ENCODE data around the gene BRMS1.
"Not testable (repeated sequence)": the region's sequence is repeated elsewhere in the genome, so short reads cannot be mapped to it uniquely, and the experiment has no call there.

Gene BRMS1

GRCh38 chr11:66362481-66363147 is 17.7 kb upstream of the BRMS1 start:
- DNase-seq: no peak

GRCh38 chr11:66361502-66361941 is 16.6 kb upstream of the BRMS1 start:
- no peak for DNase-seq

DNA sequence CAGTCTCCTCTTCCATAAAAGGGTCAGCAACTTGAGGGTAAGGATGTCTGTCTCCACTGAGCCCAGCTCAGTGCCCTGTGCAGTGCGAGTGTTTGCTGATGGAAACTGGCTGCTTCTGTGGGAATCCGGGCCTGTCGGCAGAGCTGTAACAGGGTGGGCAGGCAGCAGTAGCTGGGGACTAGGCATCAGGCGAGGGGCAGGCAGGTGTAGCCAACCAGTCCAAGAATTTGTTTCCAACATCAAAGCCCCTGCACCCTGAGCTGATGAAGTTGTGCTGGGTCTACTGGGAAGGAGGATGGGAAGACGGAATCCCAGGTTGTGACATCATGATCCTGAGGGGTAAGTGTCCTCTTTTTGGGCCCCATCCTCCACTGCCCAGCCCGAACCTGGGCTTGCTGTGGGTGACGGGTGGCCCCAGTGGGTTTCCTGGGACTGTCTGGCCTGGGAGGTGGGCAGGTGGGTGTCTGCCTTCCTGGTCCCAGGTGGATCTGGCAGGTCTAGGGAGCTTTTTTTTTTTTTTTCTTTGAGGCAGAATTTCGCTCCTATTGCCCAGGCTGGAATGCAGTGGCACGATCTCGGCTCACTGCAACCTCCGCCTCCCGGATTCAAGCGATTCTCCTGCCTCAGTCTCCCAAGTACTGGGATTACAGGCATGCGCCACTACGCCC is 15.6 kb upstream of the BRMS1 start:
- DNase-seq: no peak

DNA sequence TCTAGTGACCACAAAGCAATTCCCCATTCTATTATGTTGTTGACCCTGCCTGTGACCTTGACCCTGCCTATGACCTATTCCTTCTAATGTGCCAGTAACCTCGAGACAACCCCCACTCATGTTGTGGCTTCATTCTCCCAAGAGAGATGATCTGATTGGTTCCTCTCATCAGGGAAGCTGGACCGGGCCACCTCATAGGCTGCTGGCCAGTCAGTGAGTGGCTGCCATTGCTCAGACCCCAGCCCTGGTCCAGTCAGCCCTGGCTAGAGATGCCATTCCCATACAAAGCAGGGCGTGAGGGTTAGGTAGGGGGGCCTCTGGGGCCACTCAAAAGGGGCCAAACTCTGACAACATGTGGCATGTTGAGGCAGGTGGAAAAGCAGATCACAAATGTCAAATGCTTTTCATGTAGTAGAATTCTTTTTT is 14.8 kb upstream of the BRMS1 start:
- no peak for DNase-seq

DNA sequence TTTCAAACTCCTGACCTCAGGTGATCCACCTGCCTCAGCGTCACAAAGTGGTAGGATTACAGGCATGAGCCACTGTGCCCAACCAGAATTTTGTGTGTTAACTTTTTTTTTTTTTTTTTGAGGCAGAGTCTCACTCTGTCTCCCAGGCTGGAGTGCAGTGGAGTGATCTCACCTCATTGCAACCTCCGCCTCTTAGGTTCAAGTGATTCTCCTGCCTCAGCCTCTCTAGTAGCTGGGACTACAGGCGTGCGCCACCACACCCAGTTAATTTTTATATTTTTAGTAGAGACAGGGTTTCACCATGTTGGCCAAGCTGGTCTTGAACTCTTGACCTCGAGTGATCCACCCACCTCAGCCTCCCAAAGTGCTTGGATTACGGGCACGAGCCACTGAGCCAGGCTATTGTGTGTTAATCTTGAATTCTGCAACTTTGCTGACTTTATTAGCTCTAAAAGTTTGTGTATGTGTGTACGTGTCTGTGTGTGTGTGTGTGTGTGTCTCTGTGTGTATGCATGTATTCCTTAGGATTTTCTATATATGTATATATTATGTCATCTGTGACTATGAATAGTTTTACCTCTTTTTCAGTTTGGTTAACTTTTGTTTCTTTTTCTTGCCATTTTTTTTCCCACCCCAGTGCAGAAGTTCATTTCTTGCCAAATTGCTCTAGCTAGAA is 5.8 kb upstream of the BRMS1 start:
- not testable (repeated sequence) for DNase-seq

DNA sequence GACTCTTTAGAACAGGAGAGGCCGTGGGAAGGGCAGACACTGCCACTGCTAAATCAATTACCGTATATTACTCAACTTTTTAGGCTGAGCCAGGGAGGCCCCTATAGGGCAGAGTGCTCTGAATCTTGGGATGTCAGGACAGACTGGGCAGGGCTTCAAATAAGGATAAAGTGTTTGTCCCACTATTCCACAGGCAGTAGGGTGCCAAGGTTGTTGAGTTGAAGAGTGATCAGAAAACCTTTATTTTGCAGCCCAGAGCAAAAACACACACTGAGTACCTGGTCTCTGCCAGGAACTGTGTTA is 4.1 kb upstream of the BRMS1 start:
- no peak for DNase-seq

DNA sequence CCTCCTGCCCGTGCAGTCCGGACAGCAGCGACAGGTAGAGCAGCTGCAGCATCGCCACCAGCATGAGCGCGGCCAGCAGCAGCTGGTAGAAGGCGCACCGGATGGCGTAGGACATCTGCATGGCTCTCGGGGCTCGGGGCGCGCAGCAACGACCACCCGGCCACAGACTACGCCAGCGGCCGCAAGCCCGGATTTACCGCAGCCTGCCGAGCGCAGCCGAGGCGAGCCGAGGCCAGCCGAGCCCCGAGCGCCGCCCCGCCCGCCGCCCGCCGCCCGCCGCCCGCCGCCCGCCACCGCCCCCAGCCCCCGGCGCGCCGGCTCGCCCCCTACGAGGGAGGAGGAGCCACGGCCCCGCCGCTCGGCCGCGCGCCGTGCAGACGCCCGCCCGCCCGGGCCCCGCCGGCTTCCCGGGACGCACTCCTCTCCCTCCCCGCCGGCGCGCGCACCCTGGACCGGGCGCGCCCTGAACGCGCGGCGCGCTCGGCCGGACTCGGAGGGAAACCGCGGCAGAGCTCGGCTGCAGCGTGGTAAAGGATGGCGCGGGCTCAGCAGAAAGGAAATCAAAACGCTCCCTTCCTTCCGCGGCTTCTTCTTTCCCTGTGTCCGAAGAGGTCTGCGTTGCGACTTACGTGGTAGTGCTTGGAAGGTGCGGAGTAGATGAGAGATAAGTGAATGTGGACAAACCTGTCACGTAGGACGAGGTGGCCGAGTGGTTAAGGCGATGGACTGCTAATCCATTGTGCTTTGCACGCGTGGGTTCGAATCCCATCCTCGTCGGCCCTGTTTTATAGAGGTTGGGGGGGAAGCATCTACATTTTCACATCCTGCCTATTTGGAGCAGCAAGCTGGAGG is 2.7 kb upstream of the BRMS1 start, which contains the start of gene B4GAT1:
B4GAT1 (minus strand) TSS at position 205 of the 852 bp plus-strand sequence; CDS start at position 121, 84 bp downstream.
- no peak for DNase-seq

DNA sequence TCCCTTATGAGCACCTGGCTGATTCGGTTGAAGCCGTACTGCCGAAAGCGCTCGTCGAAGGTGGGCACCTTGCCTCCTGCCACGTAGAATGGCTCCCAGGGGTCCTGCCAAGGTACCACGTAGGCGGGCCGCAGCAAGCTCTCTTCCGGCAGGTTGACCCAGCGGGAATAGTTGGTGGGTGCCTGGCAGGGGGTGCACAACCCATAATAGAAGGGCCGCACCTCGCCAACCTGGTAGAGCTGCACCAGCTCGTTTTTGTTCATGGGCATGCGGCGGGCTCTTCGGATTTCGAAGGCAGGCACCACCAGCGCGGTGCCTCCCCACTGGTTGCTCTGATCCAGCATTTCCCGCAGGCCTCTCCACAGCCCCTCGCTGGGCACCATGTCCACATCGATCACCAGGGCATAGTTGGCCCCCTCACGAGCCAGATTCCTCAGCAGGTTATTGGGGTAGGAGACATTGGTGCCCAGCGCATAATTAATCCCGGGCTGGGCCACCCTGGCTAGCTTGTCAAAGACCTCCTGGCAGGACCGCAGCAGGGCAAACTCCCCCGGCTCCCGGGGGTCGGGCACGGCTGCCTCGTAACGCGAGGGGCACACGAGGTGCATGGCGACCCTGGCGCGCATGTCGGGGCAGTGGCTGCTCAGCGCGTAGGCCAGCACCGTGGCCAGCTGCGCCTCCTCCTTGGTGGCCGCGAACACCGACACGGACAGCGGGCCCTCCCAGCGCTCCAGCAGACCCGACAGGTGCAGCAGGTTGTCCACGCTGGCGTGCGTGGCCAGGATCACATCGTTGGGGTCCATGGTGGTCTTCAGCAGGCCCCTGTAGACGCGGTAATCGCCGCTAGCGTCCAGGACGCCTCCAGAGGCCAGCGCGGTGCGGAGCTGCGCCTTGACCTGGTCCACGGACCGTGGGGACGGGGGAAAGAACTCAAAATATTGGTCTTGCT is 1.8 kb upstream of the BRMS1 start:
- no peak for DNase-seq

DNA sequence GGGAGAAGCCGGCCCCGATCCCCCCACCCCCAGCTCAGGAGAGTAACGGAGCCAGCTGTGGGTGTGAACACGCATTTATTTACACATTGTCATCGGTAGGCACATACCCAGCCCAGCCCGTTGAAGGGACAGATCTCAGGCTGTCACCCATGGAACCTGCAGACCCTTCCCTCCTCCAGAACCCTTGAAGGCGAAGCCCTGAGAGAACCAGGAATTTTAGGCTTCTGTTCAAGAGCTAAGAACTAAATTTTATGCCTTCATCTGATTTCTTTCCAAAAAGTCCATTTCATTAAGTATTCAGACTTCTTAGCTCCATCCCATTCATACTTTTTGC is 379 bp upstream of the BRMS1 start:
- no peak for DNase-seq

- DNase-seq: no peak
Measured at GRCh38 chr11:66343176-66343575, 1.7 kb downstream of the BRMS1 start.

DNA sequence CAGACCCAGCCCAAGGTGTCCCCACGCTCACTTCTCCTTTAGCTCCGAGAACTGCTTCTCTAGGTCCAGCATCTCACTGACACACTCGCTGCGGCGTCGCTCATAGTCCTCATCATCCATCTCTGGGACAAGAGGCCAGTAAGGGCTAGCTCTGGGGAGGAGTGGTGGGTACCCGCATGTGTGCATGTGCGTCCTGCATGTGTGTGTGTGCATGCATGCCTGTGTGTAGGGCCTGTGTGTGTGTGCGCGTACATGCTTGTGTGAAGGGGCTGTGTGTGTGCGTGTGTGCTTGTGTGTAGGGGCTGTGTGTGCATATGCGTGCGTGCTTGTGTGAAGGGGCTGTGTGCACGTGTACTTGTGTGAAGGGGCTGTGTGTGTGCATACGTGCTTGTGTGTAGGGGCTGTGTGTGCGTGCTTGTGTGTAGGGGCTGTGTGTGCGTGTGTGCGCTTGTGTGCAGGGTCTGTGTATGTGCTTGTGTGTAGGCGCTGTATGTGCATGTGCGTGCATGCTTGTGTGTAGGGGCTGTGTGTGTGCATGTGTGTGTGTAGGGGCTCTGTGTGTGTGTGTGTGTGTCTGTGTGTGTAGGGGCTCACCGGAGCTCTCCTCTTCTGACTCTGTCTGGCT is 3.3 kb downstream of the BRMS1 start:
- DNase-seq: no peak

DNA sequence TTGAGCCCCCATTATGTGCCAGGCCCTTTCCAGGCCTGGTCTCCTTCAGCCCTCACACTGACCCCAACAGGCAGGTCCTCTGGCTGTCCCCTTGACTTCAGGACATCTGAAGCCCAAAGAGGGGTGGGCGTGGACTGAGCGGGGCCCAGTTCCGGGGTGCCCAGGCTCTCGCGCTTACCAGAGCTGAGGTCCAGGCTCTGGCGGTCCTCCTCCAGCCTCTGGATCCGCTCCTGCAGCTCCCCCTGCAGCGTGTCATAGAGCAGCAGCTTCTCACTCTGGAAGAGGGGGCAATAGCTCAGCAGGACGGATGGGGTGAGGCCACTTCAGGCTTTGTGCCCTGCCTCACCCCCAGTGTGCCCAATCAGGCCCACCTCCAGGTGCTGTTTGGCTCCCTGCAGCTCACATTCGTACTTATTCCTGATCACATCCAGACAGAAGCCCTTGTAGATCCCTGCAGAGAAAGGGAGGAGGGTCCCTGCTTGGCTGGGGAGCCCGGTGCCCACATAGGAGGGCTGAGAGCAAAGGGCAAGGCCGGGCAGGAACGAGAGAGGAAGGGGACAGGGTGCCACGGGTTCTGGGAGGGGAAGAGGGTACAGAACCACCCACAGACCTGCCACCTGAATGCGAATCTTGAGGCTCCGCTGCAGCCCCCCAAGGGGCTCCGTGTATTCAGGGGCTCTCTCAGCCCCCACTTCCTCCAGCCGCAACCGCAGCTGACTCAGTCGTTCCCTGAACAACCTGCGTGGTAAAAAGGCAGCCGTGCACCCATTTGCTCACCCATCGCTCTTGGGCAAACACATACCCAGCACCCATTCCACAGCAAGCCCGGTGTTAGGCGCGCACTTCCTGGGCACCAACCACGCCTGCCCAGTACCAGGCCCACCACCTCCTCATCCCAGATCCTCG is 4.1 kb downstream of the BRMS1 start:
- DNase-seq: no peak

- no peak for DNase-seq
Measured at GRCh38 chr11:66339686-66340483, 5.0 kb downstream of the BRMS1 start.

DNA sequence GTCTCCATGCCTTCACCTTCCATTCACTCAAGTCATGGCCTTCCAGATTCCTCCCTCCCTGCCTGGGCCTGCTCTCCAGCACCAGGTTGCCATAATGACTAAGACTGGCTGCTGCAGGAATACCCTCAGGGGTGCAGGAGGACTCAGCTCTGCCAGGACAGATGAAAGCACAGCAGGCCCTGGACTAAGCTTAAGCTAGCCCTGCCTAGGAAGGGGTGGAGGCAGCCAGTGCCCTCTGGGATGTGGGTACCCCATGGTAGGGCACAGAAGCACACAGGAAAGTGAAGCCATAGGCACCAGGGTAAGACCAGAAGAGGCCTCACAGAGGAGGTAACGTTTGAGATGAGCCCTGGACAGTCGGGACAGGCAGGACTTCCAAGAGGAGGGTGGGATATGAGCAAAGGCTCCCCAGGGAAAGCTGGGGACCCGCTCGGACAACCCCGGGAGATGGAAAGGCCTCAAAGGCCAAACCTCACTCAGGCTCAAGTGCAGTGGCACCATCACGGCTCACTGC is 5.7 kb downstream of the BRMS1 start:
- no peak for DNase-seq

GRCh38 chr11:66338276-66339161 is 6.4 kb downstream of the BRMS1 start:
- DNase-seq: no peak

DNA sequence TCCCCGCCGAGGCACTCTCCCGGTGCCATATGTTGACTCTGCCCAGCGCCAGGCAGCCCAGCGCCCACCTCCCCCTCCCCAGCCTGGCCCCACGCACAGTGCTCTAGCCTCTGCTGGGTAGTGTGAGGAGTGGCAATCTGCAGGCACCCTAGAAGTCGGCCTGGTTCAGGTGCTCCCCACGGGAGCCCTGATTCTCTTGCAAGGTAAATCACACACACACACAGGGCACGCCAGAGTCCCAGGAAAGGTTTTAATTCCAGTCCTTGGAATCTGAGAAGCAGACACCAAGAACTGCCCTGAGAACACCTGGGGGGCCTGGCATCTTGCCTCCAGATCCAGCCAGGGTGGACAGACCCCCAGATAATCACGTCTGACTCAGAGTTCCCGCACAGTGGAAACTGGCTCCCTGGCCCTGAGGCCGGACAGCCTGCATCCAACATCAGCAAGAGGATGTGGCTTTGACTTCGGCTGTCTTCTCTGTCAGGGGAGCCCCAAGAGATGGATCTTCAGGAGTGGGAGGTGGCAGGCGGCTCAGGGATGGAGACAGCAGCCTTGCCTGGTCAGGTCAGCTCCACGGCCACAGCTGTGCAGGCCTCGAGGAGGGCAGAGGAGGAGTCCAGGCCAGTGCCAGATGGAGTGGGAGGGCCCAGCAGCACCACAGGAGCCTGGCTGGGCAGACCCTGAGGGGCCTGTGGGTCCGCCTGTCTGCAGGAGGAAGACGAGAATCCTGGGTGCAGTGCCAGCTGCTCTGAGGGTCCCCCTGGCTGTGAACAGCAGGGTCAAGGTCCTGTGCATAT is 7.6 kb downstream of the BRMS1 start:
- peak; percentile 77 for DNase-seq
